Activated CD8-positive, alpha-beta memory T cell treated with anti-CD3 and anti-CD28 coated beads, Interleukin-2, amount 50 U/mL, for 24 hours (primary cell): ENCODE measurements around the gene CD69.

Experiments
- DNase-seq: peaks from one replicate; pipeline ENCODE4 v3.0.0-alpha.2; 2020; ENCODE audit errors: extremely low read depth

Gene CD69

DNA sequence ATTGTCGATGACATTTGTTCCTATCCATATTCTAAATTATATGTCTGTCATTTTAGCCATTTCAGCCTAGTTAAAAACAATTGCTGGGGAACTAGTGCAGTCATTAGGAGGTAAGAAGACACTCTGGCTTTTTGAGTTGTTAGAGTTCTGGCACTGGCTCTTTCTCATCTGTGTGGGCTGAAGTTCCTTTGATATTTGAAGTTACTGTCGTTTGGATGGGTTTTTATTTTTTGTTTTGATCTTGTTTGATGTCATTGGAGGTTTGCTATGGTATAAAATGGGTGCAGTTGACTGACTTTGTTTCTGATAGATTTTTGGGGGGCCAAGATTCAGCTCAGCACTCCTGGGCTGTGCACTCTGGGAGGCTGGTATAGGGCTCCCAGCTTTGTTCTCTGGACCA, 20.7 kb upstream of the CD69 start:
- DNase-seq = no peak

- no peak for DNase-seq
Observed at GRCh38 chr12:9779209-9779608, 18.5 kb upstream of the CD69 start.

GRCh38 chr12:9776781-9777180, 16.1 kb upstream of the CD69 start:
- DNase-seq = no peak

GRCh38 chr12:9773216-9773877, 12.6 kb upstream of the CD69 start:
- DNase-seq = no peak

- no peak for DNase-seq
Observed at GRCh38 chr12:9763025-9763424, 2.3 kb upstream of the CD69 start.

- no peak for DNase-seq
Observed at GRCh38 chr12:9762369-9762768, 1.7 kb upstream of the CD69 start.

DNA sequence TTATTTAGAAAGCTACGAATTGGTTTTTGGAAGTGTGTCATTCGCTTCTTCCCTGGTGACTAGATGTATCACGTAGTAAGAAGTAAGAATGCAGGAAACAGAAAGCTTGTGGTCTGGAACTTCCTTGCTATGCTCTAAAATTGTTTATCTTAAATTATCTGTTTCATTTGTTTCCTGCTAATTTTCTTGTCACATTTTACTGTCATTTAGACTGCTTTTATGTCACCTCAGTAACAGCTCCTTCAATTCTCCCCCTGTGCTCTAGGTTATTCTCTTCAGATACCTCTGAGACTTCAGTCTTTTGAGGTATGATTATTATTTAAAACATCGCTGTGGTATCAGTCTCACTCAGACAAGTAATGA, 699 bp upstream of the CD69 start:
- DNase-seq = no peak

GRCh38 chr12:9760120-9760519, 581 bp downstream of the CD69 start:
- DNase-seq = no peak

- DNase-seq = no peak
Observed at GRCh38 chr12:9759694-9760093, 1.0 kb downstream of the CD69 start.

DNA sequence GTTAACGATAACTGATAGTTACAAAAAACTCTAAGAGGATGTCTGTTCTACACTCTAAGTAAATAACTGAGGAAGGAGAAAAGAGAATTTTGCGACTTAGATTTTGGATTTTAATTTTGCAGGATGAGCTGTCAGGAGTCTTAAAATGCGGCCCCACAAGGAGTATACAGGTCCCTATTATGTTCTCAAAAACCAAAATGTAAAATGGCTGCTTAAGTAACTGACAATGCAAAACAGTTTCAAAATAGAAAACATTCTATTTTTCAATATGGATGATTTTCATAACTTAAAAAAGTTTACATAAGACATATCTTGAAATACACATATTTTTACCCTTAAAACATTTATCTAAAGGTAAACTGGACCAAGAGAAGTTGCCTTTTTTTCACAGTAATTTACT, 2.6 kb downstream of the CD69 start:
- no peak for DNase-seq

GRCh38 chr12:9757433-9758025, 3.2 kb downstream of the CD69 start:
- no peak for DNase-seq

DNA sequence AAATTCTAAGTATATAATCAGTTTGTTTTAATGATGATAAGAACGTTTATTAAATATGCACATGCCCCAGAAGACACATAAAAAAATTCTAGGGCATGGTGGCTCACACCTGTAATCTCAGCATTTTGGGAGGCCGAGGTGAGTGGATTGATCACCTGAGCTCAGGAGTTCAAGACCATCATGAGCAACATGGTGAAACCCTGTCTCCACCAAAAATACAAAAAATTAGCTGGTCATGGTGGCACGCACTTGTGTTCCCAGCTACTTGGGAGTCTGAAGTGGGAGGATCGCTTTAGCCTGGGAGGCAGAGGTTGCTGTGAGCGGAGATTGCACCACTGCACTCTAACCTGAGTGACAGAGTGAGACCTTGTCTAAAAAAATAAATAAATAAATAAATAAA, 4.0 kb downstream of the CD69 start:
- DNase-seq = no peak

DNA sequence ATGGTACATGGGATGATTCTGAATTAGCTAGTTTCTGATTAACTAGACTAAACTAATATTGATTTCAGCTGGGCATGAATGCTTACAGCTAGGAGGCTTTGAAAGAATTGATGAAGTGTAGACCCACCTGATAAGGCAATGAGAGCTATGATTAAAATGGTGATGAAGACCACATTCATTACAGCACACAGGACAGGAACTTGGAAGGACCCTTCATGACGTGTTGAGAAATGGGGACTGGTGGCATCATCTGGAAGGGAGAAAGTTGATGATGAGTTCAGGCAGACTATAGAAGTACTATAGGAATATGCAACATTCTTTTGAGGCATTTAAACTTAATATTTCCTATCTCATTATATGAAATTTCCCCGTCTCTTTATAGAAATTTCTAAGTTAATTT, 4.5 kb downstream of the CD69 start:
- DNase-seq = no peak

DNA sequence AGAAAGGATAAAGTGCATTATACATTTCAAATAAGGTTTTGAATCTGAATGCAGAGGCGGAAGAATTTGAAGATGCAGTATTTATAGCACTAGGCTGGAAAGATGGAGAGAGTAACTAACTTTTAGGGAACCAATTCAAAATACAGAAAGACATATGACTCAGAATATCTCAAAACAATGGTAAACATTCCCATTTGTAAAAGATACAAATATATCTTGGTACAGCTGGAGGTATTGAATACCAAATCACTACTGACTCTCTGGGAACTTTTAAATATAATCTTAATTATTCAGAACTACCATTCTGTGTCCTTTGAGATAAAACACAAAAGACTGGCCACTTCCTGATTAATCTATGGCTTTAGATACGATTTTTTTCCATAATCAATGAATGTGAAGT, 5.1 kb downstream of the CD69 start:
- DNase-seq = no peak

GRCh38 chr12:9755035-9755434, 5.7 kb downstream of the CD69 start:
- DNase-seq = no peak

- DNase-seq = no peak
Observed at GRCh38 chr12:9754099-9754927, 6.4 kb downstream of the CD69 start.

GRCh38 chr12:9753498-9753897, 7.2 kb downstream of the CD69 start:
- no peak for DNase-seq

DNA sequence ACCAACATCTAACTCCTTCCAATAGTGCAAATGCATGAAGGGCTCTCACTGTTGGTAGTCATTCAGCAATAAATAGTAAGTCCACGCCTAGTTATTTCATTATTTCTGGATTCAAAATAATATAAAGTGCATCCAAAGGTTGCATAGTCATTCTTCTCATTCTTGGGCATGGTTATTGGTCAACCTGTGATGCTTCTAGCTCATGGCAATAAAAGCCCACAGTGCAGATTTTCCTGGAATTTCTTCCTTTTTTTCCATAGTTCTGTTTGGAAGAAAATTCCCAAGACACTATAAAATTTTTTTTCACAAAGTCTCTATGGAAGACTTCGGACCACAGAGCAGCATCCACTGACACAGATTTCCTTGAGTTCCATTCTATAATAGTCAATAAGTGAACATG, 7.6 kb downstream of the CD69 start:
- DNase-seq = no peak

DNA sequence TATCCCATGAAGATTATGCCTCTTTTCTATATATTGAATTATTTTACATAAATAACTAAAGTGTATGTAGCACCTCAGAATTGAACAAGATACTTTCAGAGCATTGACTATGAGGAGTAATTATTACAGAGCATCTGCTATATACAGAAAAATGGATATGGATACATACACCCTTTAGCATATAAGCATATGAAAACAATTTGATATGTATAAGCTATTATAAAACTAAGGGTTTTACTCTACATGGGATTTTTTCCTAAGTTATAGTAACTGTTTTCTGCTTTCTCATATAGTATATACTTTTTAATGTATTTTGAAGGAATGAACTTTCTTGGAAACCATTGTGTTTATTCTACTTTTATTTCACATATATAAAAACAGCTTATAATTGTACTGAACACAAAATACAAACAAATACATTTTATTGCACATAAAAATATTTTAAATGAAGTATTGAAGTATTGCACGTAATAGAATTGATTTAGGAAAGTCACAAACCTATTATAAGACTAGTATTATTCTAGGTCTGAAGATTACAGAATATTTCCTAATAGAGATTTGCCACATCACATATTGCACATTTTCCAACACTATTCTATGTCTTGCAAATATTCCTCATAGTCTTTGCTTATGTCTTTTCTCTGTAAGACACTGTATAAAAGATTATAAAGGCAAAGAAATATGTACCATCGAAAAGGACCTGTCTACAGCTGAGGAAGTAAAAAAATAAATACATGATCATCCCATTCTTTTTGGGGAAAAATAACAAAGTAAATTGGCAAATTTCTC, 8.4 kb downstream of the CD69 start:
- DNase-seq = no peak

DNA sequence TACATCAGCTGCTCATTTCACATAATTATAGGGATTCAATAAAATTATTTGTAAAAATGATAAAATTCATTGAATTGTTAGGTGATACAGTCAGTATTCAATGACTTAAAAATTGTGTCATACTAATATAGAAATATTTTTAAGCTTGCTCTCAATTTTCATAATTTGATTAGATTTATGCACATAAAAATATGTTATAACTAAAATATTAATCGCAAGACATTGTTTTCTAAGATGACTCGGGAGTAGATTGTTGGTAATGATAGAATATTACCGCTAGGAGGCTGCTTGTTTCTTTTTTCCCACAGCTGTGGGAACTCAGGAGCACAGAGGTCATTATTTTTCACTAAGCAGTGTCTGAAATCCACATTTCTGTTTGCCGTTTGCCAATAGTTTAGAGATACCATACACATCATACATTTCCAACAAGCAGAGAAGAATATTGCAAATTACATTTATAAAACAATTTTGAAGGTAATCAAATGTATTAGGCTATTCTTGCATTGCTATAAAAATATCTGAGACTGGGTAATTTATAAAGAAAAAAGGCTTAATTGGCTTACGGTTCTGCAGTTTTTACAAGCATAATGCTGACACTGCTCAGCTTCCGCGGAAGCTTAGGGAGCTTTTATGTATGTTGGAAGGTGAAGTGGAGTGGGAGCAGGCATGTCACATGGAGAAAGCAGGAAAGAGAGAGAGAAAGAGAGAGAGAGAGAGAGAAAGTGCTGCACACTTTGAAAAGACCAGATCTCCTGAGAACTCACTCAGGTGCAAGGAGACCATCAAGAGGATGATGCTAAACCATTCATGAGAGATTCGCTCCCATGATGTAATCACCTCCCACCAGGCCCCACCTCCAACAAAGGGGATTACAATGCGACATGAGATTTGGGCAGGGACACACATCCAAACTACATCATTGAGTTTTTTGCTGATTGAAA, 9.2 kb downstream of the CD69 start:
- DNase-seq = no peak
